ENCODE results near the gene TNS3.

GRCh38 chr7:47331179-47331565 lies 250.7 kb downstream of the TNS3 start:
- TF ChIP-seq, protein P1, sequence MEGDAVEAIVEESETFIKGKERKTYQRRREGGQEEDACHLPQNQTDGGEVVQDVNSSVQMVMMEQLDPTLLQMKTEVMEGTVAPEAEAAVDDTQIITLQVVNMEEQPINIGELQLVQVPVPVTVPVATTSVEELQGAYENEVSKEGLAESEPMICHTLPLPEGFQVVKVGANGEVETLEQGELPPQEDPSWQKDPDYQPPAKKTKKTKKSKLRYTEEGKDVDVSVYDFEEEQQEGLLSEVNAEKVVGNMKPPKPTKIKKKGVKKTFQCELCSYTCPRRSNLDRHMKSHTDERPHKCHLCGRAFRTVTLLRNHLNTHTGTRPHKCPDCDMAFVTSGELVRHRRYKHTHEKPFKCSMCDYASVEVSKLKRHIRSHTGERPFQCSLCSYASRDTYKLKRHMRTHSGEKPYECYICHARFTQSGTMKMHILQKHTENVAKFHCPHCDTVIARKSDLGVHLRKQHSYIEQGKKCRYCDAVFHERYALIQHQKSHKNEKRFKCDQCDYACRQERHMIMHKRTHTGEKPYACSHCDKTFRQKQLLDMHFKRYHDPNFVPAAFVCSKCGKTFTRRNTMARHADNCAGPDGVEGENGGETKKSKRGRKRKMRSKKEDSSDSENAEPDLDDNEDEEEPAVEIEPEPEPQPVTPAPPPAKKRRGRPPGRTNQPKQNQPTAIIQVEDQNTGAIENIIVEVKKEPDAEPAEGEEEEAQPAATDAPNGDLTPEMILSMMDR (conservative IDR thresholded peaks at IDR 0.05) = no peak
- no peak for TF ChIP-seq EZH2 (IDR thresholded peaks at IDR 0.05; ENCODE audit: low read depth)
